Thymus (tissue), 14 donors: ENCODE results near the gene SLC4A7. TPM values are rescaled to one million over a fixed set of nuclear protein-coding genes. Genes with fewer than 3 reads are reported as not detected.
"Not testable (repeated sequence)": the region's sequence is repeated elsewhere in the genome, so short reads cannot be mapped to it uniquely, and the experiment has no call there.

Source experiments
- DNase-seq, 9 donors: peaks; one replicate each; pipeline ENCODE4 v3.0.0-alpha.2; 2013; ENCODE audit warnings: low spot score in 9 of 9, low read depth in 6 of 9, missing footprints in 1 of 9
- H3K27ac ChIP-seq, 2 donors: one replicate each; pipeline ENCODE4 v1.5.1; 2013; ENCODE audit warnings: control low read depth in 1 of 2, low read depth in 1 of 2, low read length in 1 of 2, mild to moderate bottlenecking in 1 of 2, moderate library complexity in 1 of 2
- H3K27me3 ChIP-seq, 2 donors: one replicate each; pipeline ENCODE4 v1.5.1; 2013; ENCODE audit warnings: low read length in 1 of 2; ENCODE audit not compliant: control insufficient read depth in 2 of 2, insufficient read depth in 1 of 2
- H3K36me3 ChIP-seq, 2 donors: one replicate each; pipeline ENCODE4 v1.5.1; 2013; ENCODE audit warnings: low read length in 1 of 2, mild to moderate bottlenecking in 1 of 2, moderate library complexity in 1 of 2; ENCODE audit not compliant: control insufficient read depth in 2 of 2, insufficient read depth in 2 of 2
- H3K4me1 ChIP-seq, 2 donors: one replicate each; pipeline ENCODE4 v1.5.1; 2013; ENCODE audit warnings: low read length in 2 of 2; ENCODE audit not compliant: control insufficient read depth in 2 of 2, insufficient read depth in 2 of 2
- H3K4me3 ChIP-seq, 2 donors: one replicate each; pipeline ENCODE4 v1.5.1; 2013; ENCODE audit warnings: low read length in 2 of 2, control low read depth in 1 of 2, mild to moderate bottlenecking in 1 of 2
- H3K9me3 ChIP-seq, 2 donors: one replicate each; pipeline ENCODE4 v1.5.1; 2013; ENCODE audit warnings: low read length in 1 of 2, mild to moderate bottlenecking in 1 of 2; ENCODE audit not compliant: control insufficient read depth in 2 of 2, insufficient read depth in 1 of 2
- WGBS: extraction: QIAGEN DNeasy Blood & Tissue Kit; methylation state at CpG from one replicate; pipeline ENCODE4 v1.1.7; 2013; 5-methylcytosine and 5-hydroxymethylcytosine counted together
- long read RNA-seq, 10 donors: transcript quantifications; one replicate each; lab custom pipeline, GENCODE V29; 2026
- polyA plus RNA-seq: library from polyadenylated mRNA; stranded (reverse); fragments of 200-250 nt; gene quantifications from one replicate; pipeline ENCODE4 v1.2.3, GENCODE V29; 2013
- total RNA-seq: library from RNA; stranded (reverse); fragments of 120-200 nt; gene quantifications from one replicate; pipeline ENCODE4 v1.2.4, GENCODE V29; 2013
- donor health status: healthy.

SLC4A7 gene
- 24.8 TPM for total RNA-seq
- polyA plus RNA-seq = 6.5 TPM
- long read RNA-seq, donor 1 = 0 reads
- long read RNA-seq, donor 2, partial matches to known transcripts = 0 of 1 reads
- long read RNA-seq, donor 2, other reads (novel, unspliced or antisense) = 0 of 1 reads
- long read RNA-seq, donor 3 = 0 reads
- long read RNA-seq, donor 4 = 0 reads
- long read RNA-seq, donor 5, partial matches to known transcripts = 0 of 2 reads
- long read RNA-seq, donor 5, other reads (novel, unspliced or antisense) = 0 of 2 reads
- long read RNA-seq, donor 6 = 0 reads
- long read RNA-seq, donor 7, partial matches to known transcripts = 0 of 1 reads
- long read RNA-seq, donor 7, other reads (novel, unspliced or antisense) = 0 of 1 reads
- long read RNA-seq, donor 8 = 0 reads
- long read RNA-seq, donor 9 = 0 reads
- long read RNA-seq, donor 10 = 0 reads

DNA sequence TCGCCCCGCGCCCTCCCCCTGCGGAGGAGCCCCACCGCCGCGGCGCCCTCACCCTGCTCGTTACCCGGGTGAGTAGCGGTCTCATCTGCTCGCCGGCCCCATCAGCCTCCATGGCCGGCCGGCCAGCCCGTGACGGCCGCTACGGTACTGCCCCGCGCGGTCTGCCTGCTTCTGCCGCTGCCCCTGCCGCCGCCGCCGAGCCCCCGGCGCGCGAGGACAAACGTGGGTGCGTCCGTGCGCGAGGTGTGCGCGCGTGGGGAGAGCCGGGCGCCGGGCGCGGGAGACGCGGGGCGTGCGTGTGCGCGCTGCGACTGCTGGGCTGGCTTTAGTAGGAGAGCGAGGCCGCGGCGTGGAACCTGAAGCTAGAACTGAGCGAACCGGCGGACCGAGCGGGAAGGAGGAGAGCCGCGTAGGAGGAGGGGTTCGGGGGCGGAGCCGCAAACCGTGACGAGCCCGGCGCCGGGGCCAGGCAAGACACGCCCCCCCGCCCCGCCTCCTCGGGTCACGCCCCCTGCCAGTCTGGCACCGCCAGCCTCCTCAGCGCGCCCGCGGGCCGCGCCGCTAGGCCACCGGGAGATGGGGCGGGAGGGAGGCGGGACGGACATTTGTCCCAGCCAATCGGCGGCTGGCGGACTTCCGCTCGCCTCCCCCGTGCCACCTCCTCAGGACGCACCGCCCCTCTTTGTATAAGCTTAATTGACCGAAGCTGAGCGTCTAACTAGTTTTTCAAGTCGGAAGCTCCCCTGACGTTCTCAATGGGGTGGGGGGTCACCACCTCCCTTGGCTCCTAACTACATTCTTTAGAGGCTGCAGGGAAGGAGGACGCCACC is at the start of gene SLC4A7:
TSS of gene SLC4A7 (minus strand) at position 370 of the 830 bp plus-strand sequence. CDS start at position 112, 258 bp downstream.
- Histone ChIP-seq H3K27ac (peak within 1 kb of the TSS; percentile 65 to 90), H3K9me3 (no peaks in the 10 kb centered on the region), H3K4me1 (peaks cover 6 to 14% of the 10 kb centered on the region in 2 donors), H3K36me3 (no peaks in the 10 kb centered on the region), H3K4me3 (peak within 1 kb of the TSS; percentile 71 to 74), H3K27me3 (peaks cover 0 to 2% of the 10 kb centered on the region in 2 donors)
- WGBS = under 1% methylated on average over 100 of the region's 100 CpGs
- DNase-seq = peak; percentile 85 to 97 (median 92)

DNA sequence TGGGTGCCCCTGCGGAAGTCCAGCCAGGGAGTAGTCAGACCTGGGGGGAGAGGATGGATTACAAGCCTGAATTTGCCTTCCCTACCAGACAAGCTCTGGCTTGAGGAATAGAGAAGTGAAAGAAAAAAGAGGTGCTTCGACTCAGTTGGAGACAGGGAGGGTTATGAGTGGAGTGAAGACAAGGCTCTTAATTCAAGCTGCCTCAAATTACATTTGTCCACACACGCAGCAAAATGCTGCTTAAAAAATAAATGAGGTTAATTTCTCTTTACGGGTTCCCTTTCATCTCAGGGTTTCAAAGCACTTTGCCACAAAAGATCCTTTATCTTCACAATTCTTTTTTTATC is 49.0 kb upstream of the SLC4A7 start:
- Histone ChIP-seq H3K36me3 (no peaks in the 10 kb centered on the region), H3K9me3 (peaks cover 0 to 4% of the 10 kb centered on the region in 2 donors), H3K4me3 (no peak overlapping the region), H3K27me3 (no peaks in the 10 kb centered on the region), H3K27ac (peak overlapping the region in 1 of 2 donors; percentile 31), H3K4me1 (peaks cover 0 to 13% of the 10 kb centered on the region in 2 donors)
- 65% methylated on average over 4 of the region's 4 CpGs for WGBS
- peak in 1 of 9 donors; percentile 25 for DNase-seq

DNA sequence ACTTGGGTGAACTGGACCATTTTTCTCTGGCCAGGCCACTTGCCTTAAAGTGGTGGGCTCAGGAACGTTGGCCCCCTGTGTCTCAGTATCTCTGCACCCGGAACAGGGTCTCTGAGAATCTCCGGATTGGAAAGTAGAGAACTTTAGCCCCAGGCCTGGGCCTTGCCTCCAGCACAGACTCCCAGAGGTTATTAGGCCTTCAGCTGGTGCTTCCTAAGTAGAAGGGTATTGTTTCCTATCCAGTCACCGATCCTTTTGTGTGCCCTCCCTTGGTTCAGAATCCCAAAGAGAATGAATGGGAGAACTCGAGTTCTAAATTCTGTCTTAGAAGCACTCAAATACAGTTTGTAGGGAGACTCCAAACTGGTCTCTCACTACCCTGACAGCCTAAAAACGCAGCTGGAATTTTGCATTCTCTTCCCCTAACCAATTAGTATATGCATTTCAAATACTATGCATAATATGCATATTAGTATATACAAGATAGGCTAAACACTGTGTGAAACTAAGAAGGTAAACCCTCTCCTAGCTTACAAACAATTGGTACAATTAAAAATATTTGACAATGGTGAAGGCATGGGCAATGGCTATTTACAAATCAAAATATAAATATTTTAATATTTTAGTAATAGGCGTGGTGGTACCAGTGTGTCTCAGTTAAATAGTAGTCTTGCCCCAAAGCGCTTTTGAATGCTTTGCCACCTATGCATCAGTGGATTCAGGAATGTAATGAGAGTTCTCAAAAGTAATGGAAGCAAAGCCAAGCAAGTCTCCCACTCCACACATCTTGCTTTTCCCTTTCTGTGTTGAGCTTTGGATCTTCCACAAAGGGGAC is 48.5 kb upstream of the SLC4A7 start:
- Histone ChIP-seq H3K9me3 (peaks cover 0 to 4% of the 10 kb centered on the region in 2 donors), H3K4me1 (peaks cover 0 to 13% of the 10 kb centered on the region in 2 donors), H3K36me3 (no peaks in the 10 kb centered on the region), H3K27ac (peak overlapping the region in 1 of 2 donors; percentile 31), H3K4me3 (no peak overlapping the region), H3K27me3 (no peaks in the 10 kb centered on the region)
- WGBS = 96% methylated on average over 8 of the region's 8 CpGs
- DNase-seq = no peak

DNA sequence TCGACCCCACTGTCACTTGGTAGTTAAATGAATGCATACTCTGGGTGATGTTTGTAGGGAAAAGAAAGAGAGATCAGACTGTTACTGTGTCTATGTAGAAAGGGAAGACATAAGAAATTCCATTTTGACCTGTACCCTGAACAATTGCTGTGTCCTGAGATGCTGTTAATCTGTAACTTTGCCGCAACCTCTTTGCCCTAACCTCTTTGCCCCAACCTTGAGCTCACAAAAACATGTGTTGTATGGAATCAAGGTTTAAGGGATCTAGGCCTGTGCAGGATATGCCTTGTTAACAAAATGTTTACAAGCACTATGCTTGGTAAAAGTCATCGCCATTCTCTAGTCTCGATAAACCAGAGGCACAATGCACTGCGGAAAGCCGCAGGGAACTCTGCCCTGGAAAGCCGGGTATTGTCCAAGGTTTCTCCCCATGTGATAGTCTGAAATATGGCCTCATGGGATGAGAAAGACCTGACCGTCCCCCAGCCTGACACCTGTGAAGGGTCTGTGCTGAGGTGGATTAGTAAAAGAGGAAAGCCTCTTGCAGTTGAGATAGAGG is 47.1 kb upstream of the SLC4A7 start:
- not testable (repeated sequence) for H3K9me3 ChIP-seq, H3K4me3 ChIP-seq, H3K36me3 ChIP-seq, H3K27me3 ChIP-seq, DNase-seq, H3K27ac ChIP-seq
- WGBS = 97% methylated on average over 8 of the region's 8 CpGs
- peaks cover 0 to 13% of the 10 kb centered on the region in 2 donors for H3K4me1 ChIP-seq

DNA sequence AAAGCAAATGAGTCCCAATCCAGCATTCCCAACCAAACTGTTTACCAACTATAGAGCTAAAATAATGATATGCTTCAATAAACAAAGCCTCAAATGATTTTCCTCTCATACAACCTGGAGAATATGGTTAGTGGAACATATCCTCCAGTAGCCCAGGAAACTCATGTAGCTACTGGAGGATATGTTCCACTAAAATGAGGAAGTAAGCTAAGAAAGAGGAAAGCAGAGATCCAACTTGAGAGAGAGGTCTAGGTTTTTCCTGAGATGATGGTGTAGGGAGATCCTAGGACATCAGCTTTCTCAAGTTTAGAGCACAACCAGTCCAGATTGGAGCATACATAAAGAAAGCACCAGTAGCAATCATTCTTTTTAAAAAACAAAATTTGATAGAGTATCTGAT is 44.6 kb upstream of the SLC4A7 start:
- Histone ChIP-seq H3K36me3 (no peaks in the 10 kb centered on the region), H3K4me1 (peaks cover 0 to 3% of the 10 kb centered on the region in 2 donors), H3K27ac (no peak overlapping the region), H3K4me3 (no peak overlapping the region), H3K9me3 (no peaks in the 10 kb centered on the region), H3K27me3 (no peaks in the 10 kb centered on the region)
- DNase-seq = no peak

DNA sequence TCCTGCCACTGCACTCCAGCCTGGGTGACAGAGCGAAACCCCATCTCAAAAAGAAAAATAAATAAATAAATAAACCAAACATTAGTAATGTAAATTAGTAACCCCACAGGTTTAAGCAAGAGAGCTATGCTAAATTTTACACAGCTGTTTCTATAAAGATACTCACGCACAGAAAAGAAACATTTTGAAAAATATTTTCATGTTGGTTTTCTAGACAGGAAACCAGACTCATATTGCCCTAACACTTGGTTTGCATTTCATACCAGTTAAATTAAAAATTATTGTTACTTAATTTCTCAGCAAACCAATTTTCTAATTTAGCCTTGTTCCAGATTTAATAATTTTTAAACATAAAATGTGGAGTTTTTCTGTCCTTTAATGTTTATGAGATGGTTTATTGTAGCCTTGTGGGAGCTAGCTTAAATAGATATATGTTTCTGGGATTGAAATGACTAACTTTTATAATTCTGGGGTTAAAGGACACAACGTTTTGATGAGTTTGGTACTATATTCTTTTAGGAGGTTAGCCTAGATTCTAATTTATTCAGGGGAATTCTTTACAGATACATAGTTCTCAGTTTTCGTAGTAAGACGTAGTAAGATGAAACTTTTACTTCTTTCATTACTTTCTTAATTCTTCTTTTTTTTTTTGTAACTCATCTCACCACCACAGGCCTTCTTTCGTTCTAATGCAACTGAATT is 42.6 kb upstream of the SLC4A7 start:
- Histone ChIP-seq H3K27ac (no peak overlapping the region), H3K9me3 (no peaks in the 10 kb centered on the region), H3K4me3 (no peak overlapping the region), H3K4me1 (no peaks in the 10 kb centered on the region), H3K36me3 (no peaks in the 10 kb centered on the region), H3K27me3 (no peaks in the 10 kb centered on the region)
- 94% methylated on average over 6 of the region's 6 CpGs for WGBS
- DNase-seq = no peak

DNA sequence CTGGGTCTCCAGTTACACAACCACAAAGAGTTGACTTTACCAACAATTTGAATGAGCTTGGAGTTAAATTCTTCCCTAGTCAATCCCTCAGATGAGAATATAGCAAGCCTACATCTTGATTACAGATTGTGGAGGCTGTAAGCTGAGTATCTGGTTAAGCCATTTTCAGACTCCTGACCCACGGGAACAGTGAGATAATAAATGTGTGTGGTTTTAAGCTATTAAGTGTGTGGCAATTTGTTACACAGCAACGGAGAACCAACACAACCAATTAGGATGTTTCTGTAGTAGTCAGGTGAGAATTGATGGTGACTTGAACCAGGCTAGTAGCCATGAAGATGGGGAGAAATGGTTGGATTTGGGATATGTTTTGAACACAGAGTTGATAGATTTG is 37.7 kb upstream of the SLC4A7 start:
- Histone ChIP-seq H3K36me3 (no peaks in the 10 kb centered on the region), H3K4me1 (no peaks in the 10 kb centered on the region), H3K9me3 (no peaks in the 10 kb centered on the region), H3K27me3 (no peaks in the 10 kb centered on the region), H3K27ac (no peak overlapping the region), H3K4me3 (no peak overlapping the region)
- whole genome bisulfite sequencing = 94% methylated on average over 2 of the region's 2 CpGs
- DNase-seq = no peak

DNA sequence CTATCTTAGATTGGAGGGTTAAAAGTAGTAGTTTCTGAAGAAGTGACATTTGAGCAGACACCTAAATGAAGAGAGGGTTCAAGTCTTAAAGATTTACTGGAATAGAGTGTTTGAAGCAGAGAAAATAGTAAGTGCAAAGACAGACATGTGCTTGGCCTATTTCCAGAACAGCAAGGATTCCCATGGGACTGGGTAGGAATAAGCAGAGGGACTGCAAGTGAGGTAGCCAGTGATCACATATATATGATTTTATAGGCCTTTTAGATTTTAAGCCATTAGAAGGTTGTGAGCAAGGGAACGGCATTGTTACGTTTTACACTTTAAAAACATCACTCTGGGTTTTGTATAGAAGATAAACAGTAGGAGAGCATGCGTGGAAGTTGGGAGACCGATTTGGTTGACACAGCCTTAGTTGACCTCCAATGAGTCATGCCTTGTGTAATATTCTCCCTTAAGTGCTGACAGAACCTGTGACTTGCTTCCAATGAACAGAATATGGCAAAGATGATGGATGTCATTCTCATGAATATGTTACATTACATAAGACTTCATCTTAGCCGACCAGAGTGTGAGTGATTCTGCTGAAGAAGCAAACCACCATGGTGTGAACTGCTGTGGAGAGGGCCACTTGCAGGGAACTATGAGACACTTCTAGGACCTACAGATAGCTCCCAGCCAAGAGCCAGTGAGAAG is 37.1 kb upstream of the SLC4A7 start:
- Histone ChIP-seq H3K27me3 (no peaks in the 10 kb centered on the region), H3K9me3 (no peaks in the 10 kb centered on the region), H3K4me3 (no peak overlapping the region), H3K27ac (no peak overlapping the region), H3K36me3 (no peaks in the 10 kb centered on the region), H3K4me1 (no peaks in the 10 kb centered on the region)
- WGBS = 91% methylated on average over 5 of the region's 5 CpGs
- no peak for DNase-seq
